ENCODE measurements around the gene NEK6.

NEK6 gene

GRCh38 chr9:124263213-124263612 lies 5.5 kb downstream of the NEK6 start:
- DNase-seq, result no peak

DNA sequence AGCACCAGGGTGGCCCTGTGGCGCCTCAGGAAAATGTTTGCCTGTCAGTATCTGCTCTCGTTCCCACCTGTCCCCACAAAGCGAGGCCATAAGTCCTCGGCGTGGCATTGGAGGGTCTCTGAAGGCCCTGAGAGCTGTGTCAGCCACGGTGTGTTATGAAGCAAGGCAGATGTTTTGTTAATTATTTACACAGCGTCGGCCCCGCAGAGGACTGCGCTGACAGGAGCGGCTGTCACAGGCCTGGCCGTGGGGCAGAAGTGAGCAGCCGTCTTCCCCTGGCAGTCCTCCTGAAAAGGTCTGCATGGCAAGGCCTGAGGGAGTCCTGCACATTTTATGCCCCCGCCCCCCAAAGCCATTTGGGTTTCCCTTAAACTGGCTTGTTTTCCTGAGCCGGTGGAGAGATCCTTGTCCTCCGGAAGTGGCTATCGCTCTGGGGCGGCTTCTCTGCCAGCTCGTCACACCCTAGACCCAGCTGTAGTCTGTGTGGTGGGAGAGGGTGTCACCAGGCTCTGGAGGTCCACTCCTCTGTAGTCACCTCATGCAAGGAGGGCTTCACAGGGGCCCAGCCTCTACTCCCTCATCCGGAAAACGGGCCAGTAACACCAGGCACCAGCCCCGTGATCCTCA lies 6.2 kb downstream of the NEK6 start:
- DNase-seq, result no peak

- no peak for DNase-seq
Measured at GRCh38 chr9:124264823-124265233, 7.1 kb downstream of the NEK6 start.

DNA sequence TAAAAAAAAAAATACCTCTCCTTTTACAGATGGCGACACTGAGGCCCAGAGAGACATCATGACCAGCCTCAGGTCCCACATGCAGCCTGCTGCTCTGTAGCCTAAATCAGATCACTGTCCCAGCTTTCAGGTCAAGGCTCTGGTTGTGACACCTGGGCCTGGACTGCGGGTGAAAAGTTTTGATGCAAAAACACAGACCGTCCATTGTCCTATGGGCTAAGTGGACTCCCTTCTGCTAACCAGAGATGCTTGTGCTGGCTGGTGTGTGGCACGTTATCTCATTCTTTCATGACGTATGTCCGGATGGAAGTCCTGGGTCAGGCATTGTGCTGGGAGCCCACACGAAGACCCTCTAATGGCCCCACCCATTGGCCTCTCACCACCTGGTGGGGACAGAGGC lies 7.8 kb downstream of the NEK6 start:
- DNase-seq, result no peak

- DNase-seq, result no peak
Measured at GRCh38 chr9:124266139-124266825, 8.5 kb downstream of the NEK6 start.

DNA sequence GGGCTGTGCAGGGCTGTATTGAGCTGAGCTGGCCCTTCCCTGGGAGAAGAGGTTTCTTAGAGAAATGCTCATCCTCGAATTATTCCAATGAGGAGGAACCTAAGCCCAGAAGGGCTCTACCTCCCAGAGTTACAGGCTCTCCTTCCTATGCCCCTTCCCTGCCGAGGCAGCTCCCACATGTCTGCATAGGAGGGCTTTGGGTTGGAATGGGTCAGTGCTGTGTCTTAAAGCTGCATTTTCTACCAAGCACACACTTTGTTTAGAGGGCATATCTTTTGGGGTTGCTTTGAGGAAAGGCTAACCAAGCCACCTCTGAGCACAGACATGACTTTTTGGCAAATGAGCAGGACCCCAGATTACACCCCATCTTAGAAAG lies 9.1 kb downstream of the NEK6 start:
- DNase-seq, result no peak

DNA sequence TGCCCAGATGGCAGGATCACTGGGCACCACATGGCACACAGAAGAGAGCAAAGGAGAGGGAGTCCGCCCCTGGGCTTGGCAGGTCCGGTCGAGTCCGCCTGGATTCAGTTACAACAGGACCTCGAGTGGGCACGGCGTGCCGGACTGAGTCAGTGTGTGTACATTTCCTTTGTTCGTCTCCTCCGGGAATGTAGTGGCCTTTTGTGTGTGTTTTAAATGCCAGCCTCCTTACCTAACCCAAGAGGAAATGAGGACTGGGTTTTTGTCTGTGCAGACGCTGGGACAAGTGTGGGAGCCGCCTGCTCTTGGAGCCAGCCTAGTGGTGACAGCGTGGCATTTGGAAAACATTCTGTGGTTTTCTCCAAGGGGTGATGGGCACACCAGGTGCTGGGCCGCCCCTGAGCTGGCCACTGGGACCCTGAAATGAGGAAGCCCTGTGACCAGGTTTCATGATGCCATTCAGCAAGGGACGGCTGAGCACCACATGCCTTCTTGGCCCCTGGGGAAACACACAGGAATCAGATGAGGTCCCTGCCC lies 9.6 kb downstream of the NEK6 start:
- no peak for DNase-seq

GRCh38 chr9:124268248-124268647 lies 10.5 kb downstream of the NEK6 start:
- no peak for DNase-seq

GRCh38 chr9:124268661-124269060 lies 10.9 kb downstream of the NEK6 start:
- no peak for DNase-seq

GRCh38 chr9:124269556-124269955 lies 11.8 kb downstream of the NEK6 start:
- no peak for DNase-seq

DNA sequence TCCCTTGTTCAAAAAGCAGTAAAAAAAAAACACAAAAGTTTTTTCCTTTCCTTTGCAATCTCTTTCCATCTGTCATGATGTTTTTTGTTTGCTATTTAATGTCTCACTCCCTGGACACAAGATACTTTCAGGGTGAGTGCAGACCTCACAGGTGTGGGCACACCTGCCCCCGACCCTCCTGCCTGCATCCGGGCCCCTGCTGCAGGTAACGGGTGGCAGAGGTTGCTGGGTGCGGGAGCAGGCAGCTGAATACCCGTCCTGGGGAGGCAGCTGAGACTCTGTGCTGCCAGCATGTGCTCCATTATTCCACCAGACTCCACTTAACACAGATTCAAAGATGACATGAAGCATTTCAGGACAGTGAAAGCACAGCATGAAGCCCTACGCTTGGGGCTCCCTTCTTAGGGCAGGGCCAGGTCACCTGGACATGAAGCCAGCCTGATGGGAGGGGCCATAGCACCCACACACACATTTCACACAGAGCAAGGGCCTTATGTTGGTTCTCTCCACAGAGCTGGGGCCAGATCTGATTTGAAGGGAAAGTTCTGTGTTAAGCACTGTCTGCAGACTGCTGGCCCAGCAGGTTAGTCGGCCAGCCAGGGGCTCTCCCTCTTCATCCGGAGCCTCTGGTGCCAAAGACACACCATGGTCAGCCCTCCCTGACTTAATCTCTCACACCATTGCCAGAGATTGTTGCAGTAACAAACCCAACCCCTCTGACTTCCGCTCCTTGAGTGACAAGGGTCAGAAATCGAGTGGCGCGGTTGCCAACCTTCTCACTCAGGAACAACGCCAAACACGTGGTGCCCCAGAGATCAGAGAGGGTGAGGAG lies 13.0 kb downstream of the NEK6 start:
- peak; percentile 25 for DNase-seq

DNA sequence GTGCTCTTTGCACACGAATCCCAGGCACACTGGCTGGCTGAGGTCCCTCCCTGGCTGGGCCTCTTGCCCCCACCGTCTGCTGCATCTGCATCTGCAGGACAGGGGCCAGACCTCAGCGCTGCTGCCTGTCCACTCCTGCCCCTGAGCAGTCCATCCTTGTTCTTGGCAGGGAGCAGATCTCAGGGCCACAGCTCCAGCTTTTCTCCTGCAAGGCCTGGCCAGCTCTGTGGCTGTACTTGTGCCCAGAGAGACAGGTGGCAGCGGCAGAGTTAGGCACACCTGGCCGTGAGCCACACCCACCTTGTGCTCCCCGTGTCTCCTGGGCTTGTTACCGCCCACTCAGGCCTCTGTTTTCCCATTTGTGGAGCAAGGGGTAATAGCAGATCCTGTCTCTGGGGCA lies 13.9 kb downstream of the NEK6 start:
- no peak for DNase-seq

DNA sequence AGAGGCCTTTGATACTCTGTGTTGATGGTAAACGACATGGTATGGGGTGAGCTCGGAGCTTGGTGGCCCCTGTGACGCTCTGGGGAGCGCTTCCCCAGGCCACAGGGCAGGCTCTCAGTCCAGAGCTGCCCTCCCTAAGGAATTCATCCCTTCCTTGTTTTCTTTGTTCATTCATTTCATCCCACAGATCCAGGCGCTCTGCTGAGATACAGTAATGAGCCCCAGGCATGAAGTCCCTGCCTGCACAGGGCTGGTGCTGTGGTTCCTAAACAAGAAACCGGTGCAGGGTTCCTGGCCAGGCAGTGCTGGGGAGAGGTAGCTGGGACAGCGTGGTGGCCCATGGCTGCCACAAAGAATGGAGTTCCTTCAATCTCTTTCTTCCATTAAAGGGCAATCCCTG lies 14.4 kb downstream of the NEK6 start:
- DNase-seq, result no peak

GRCh38 chr9:124272979-124273378 lies 15.2 kb downstream of the NEK6 start:
- no peak for DNase-seq

DNA sequence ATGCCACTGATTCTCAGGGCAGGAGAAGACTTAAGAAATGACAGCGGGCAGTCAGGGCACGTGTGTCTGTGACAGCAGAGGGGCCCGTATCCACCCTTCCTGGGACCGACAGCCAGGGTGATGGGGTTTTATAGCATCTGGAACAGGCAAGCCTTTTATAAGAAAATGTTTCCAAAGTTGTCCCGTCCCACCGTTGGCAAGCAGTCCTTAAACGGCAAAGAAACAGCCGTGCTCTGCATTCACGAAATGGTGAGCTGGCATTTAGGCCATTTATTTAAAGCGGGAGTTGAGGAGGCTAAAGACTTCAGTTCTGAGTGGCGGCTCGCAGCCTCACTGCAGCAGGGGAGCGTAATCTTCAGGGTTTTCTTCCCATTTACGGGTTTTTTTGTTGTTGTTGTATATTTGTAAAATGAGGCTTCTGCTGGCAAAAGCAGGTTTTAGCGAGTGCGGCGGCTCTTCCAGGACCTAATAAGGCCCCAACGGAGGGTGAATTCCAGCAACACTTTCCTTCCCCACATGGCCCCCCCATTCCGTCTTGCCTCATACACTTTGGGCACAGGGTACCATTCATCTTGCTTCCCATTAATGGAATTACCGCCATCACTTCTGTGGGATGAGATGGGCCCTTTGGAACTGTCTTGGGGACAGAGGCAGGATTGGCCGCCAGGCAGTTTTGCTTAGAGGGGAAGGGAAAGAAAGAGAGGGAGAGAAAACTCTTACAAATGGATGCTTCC lies 15.8 kb downstream of the NEK6 start:
- DNase-seq, result no peak

- DNase-seq, result no peak
Measured at GRCh38 chr9:124274226-124274625, 16.5 kb downstream of the NEK6 start.

DNA sequence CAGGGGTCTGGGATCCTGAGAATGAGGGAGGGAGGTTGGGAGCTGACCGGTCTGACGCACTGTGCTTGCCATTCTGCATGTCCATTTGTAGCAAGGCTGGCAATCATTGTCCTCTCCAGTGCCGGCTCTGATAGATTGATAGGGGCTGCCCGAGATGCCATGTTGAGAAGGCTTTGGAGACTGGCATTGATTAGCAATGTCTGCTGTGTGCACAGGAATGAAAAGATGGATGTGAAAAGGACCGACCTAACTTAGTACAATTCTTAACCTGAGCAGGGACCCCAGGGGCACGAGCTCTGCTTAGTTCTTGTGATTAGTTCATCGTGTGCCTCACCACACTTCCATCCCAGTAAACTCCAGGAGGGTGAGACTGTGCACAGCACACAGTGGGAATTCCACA lies 17.0 kb downstream of the NEK6 start:
- DNase-seq, result no peak

DNA sequence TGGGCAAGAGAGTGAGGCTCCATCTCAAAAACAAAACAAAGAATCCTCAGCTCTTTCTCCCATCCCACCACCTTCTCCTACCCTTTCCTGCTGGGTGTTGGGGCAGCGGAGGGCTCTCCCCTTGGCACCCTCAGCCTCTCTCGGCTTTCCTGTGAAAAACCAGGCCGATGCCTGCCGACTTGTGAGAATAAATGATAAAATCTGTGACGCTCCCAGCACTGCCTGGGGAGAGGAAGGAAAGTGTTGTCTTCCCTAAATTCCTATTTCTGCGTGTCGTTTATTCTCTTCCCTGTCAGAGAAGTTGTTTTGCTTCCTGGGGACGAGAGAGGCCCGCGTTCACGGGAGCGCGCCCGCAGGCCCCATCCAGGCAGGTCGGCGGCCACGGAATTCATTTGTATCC lies 19.7 kb downstream of the NEK6 start:
- no peak for DNase-seq

- DNase-seq, result no peak
Measured at GRCh38 chr9:124278054-124278540, 20.3 kb downstream of the NEK6 start.

GRCh38 chr9:124279531-124280175 lies 21.9 kb downstream of the NEK6 start:
- no peak for DNase-seq

- no peak for DNase-seq
Measured at GRCh38 chr9:124280176-124280691, 22.5 kb downstream of the NEK6 start.

DNA sequence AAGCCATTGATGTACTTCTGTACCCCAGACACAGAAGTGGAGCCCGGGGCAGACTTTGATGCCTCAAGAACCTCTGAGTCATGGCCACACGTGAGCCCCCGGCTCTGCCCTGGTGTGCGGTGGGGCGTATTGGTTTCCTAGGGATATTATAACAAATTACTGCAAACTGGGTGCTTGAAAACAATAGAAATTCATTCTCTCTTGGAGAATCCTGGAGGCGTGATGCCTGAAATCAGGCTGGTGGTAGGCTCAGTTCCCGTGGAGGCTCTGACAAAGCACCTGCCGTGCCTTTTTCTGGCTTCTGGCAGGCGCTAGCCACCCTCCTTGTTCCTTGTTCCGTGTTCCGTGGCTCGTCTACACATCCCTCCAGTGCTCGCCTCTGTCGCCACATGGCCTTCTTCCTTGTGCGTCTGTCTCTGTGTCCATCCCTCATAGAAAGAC lies 24.2 kb downstream of the NEK6 start:
- no peak for DNase-seq
